ENCODE data around the gene SERTAD2. TPM values are rescaled to one million over a fixed set of nuclear protein-coding genes. Genes with fewer than 3 reads are reported as not detected.

SERTAD2 gene
- total RNA-seq, 2 experiments from 2014 or later = 24.3 to 53.7 TPM

DNA sequence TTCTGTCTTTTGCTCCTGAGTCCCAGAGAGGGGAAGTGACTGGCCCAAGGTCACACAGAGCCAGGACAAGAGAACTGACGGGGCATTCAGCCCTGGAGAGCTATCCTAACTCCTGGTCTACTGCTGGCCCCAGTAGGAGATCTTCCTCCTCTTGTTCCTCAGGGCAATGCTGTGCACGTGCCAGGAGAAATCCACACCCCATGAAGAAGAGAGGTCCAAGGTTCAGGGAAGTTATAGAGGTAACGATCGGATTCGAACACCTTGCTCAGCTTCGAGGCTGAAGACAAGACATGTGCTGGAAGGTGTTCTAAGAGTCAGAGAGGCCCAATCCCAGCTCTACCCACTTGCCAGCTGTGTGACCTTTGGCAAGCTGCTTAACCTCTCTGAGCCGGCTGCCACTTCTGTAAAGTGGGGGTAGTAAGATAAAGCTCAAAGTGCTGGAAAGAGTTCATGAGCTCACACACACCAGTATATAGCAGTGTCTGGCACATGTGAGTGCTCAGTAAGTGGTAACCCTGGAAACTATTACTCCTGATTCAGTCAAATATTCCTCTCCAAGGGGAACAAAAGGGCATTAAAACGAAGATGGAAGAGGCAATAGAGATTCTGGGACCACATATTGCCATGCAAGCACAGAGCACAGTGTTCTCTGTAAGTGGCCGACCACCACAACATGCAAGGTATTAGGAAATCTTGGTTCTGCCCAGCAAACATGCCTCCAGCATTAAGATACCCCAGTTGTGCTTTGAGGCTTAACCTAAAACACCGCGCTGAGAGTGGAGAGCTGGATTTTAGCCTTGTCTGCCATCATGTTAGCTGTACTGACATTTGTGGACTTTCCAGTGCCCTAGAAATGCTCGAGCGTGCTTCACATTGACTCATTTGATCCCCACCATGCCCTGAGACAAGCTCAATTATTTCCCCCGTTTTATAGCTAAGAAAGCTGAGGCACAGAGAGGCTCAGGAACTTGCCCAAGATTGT lies 25.6 kb downstream of the SERTAD2 start:
- no peaks in the 10 kb centered on the region for H3K9me3 Mint-ChIP-seq (ENCODE audit: low read depth)
- CTCF ChIA-PET = interaction anchor here (0.9 to 2.5 kb wide), 3 partner anchors 11 to 18 kb away, joined by 3 to 7 read pairs (median 4); no protein-coding TSS in a partner anchor
- peak; percentile 35 for DNase-seq
- no peak for ATAC-seq
- peaks cover 7% of the 10 kb centered on the region for H3K36me3 Mint-ChIP-seq
- H3K27me3 Mint-ChIP-seq = no peaks in the 10 kb centered on the region
- H3K27ac Mint-ChIP-seq = no peak overlapping the region
- H3K4me3 Mint-ChIP-seq = no peak overlapping the region
- peaks cover 6% of the 10 kb centered on the region for H3K4me1 Mint-ChIP-seq

DNA sequence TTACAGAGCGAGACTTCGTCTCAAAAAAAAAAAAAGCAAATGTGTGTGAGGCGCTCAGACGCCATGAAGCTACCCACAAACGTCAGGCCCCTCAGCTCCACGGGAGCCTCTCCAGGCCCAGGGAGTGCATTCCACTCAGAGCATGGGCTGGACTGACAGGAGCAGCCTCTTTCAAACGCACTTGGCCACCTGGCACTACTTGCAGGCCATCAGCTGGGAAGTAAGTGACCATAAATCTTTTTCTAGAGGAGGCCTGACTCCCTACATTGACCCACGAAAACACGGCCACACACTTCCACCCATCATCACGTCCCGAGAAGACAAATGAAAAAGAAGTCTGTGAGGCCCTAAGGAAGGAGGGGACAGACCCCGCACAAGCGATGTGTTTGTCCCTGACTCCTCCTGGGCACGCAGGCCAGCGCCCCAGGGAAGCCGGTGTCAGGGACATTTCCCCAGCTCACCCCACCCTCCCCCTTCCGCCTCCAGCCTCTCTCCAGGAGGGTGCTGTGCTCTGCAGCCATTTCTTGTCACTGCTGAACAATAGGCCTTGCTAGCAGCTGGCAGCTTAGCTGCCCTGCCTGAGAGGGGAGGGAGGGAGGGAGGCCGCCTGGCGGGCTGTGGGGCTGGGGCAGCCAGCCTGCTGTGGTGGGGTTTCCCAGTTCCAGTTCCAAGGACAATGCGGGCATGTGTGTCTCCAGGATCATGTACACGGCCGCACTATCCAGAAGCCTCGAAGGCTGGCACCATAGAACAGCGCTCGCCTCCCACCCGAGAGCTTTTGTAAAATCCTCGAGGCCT lies 26.6 kb downstream of the SERTAD2 start:
- H3K27me3 Mint-ChIP-seq = no peaks in the 10 kb centered on the region
- ATAC-seq = no peak
- peaks cover 7% of the 10 kb centered on the region for H3K36me3 Mint-ChIP-seq
- CTCF ChIA-PET = interaction anchor here (0.9 to 1.0 kb wide), 3 partner anchors 10 to 296 kb away, joined by 3 read pairs; no protein-coding TSS in a partner anchor
- H3K27ac Mint-ChIP-seq = no peak overlapping the region
- no peaks in the 10 kb centered on the region for H3K9me3 Mint-ChIP-seq (ENCODE audit: low read depth)
- peak; percentile 35 for DNase-seq
- H3K4me3 Mint-ChIP-seq = no peak overlapping the region
- H3K4me1 Mint-ChIP-seq = peaks cover 14% of the 10 kb centered on the region

DNA sequence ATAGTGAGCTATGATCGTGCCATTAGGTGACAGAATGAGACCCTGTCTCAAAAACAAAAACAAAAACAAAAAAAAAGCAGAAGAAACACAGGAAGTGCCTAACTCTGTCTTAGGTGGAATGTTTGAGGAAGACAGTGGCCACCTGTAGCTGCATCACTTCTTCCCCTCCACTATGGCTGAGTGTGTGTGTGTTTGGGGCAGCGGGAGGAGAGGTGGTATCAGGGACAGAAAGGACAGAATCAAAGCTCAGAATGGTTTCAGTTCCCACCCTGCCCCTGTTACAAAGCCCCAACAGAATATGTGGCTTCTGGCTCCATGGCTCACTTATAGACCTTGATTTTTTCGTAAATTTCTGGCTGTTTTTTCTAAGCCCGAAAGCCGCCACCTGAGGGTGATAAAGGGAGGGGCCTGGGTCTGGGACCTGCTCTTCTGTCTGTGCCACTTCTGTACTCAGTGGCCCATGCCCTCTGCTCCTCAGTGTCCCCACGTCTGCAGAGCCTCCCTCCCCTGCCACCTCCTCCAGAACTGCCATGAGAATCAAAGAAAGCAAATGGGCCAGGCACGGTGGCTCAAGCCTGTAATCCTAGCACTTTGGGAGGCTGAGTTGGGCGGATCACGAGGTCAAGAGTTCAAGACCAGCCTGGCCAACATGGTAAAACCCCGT lies 27.4 kb downstream of the SERTAD2 start:
- peaks cover 14% of the 10 kb centered on the region for H3K4me1 Mint-ChIP-seq
- no peaks in the 10 kb centered on the region for H3K27me3 Mint-ChIP-seq
- no peak overlapping the region for H3K4me3 Mint-ChIP-seq
- no peak for DNase-seq
- CTCF ChIA-PET = interaction anchor here (0.9 to 1.4 kb wide), 4 partner anchors 10 to 295 kb away, joined by 3 to 4 read pairs (median 4); no protein-coding TSS in a partner anchor
- ATAC-seq = no peak
- H3K27ac Mint-ChIP-seq = no peak overlapping the region
- H3K36me3 Mint-ChIP-seq = peaks cover 5% of the 10 kb centered on the region
- no peaks in the 10 kb centered on the region for H3K9me3 Mint-ChIP-seq (ENCODE audit: low read depth)

DNA sequence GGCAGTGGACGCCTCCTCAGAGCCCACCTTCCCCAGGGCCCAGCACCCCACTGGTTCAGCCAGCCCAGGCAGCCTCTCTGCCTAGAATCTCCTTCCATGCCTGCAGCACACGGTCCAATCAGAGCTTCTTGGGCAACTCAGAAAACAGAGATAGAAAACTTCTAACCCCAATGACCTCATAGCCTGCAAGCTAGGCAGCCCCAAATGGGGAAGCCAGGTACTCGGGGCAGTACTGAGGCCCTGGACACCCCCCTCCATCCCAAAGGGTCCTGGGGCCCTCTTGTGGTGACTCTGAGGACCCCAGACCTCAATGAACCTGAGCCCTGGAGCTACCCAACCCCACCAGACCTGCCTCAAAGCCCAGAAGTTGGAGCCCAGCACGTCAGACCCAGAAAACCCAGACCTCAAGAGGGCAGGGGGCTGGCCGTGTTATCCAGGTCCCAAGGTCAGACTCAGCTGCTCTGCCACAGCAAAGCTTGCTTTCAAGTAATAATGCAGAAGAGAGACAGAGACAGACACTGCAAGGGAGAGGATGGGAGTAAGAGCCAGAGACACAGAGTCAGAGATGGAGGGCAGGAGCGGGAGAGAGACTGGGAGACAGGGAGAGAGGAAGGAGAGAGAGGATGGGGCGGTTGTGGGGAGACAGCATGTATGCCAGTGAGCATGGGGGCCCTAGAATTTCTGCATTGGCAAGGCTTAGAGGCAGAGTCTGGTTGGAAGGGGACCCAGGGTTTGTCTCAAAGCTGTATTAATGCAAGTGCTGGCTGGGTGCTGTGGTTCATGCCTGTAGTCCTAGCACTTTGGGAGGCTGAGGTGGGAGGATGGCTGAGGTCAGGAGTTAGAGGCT lies 28.2 kb downstream of the SERTAD2 start:
- no peaks in the 10 kb centered on the region for H3K27me3 Mint-ChIP-seq
- H3K4me1 Mint-ChIP-seq = peaks cover 14% of the 10 kb centered on the region
- no peak for ATAC-seq
- H3K9me3 Mint-ChIP-seq (ENCODE audit: low read depth) = no peaks in the 10 kb centered on the region
- no peaks in the 10 kb centered on the region for H3K36me3 Mint-ChIP-seq
- no peak overlapping the region for H3K4me3 Mint-ChIP-seq
- DNase-seq = no peak
- no peak overlapping the region for H3K27ac Mint-ChIP-seq
- CTCF ChIA-PET = interaction anchor here (1.3 to 1.4 kb wide), 2 partner anchors 9 to 102 kb away, joined by 4 read pairs; no protein-coding TSS in a partner anchor

DNA sequence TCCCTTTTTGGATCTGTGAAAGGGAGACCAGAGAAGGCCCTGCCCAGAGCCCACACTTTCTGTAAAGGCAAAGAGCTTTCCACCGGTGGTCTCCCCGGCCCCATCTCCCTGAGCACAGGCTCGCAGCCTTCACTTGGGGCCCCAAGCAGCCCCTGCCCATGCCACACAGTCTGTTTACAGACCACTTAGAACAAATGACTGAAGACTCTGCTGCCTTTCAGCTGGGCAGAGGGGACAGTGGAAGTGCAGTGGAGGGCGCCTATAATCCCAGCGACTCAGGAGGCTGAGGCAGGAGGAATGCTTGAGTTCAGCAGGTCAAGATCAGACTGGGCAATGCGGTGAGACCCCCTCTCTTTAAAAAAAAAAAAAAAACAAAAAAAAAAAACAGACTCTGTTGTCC lies 28.9 kb downstream of the SERTAD2 start:
- ATAC-seq = no peak
- CTCF ChIA-PET = no interaction called here
- no peak overlapping the region for H3K27ac Mint-ChIP-seq
- no peaks in the 10 kb centered on the region for H3K27me3 Mint-ChIP-seq
- H3K9me3 Mint-ChIP-seq (ENCODE audit: low read depth) = no peaks in the 10 kb centered on the region
- H3K4me3 Mint-ChIP-seq = no peak overlapping the region
- H3K36me3 Mint-ChIP-seq = no peaks in the 10 kb centered on the region
- H3K4me1 Mint-ChIP-seq = peaks cover 14% of the 10 kb centered on the region
- DNase-seq = no peak

DNA sequence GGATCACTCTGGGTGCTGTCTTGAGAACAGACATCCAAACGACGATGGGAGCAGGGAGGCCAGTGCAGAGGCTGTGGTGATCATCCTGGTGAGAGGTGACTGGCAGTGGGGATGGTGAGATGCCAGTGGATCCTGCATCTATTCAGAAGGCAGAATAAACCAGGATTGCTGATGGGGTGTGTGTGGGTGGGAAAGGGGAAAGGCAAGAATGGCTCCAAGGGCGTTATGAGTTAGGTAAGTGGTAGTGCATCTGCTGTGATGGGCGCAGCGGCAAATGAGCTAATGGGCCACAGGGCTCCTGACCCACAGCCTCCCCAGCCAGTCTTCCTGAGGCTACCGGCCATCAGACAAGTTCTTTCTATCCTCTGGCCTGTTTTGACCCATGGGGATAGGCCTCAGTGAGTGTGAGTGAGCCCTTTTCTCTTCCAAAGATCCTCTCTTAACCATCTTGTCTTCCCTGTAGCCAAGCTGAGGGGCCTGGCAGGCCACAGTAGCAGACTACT lies 29.6 kb downstream of the SERTAD2 start:
- H3K9me3 Mint-ChIP-seq (ENCODE audit: low read depth) = no peaks in the 10 kb centered on the region

DNA sequence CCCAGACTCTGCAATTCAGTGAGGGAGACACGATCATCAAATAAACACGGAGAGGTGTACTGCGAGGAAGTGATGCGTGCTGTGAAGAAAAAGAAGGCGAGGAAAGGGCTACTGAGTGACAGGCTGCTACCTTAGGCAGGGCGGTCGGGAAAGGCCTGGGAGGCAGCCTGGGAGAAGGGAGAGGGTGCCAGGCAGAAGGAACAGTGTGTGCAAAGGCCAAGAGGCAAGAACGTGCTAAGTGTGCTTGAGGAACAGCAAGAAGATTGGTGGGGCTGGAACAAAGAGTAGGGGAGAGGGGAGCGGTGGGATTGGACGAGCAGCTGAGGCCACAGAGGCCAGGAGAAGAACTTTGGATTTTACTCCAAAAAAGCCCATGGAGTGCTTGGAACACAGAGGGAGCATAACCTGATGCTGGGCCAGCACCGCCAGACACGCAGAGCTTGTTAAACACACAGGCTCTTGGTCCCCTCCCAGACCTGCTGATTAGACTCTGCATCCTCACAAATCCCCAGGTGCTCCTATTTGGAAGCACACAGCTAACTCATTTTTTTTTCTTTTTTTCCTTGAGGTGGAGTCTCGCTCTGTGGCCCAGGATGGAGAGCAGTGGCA lies 30.4 kb downstream of the SERTAD2 start:
- H3K27me3 Mint-ChIP-seq = no peaks in the 10 kb centered on the region
- DNase-seq (no peak), ATAC-seq (no peak)
- H3K4me1 Mint-ChIP-seq = peaks cover 14% of the 10 kb centered on the region
- CTCF ChIA-PET = no interaction called here
- no peak overlapping the region for H3K4me3 Mint-ChIP-seq
- H3K9me3 Mint-ChIP-seq (ENCODE audit: low read depth) = no peaks in the 10 kb centered on the region
- H3K36me3 Mint-ChIP-seq = no peaks in the 10 kb centered on the region
- H3K27ac Mint-ChIP-seq = no peak overlapping the region

More for the DNA sequence above, 29.6 kb downstream of the SERTAD2 start:
- DNase-seq (no peak), ATAC-seq (no peak)
- H3K36me3 Mint-ChIP-seq = no peaks in the 10 kb centered on the region
- CTCF ChIA-PET = no interaction called here
- peaks cover 14% of the 10 kb centered on the region for H3K4me1 Mint-ChIP-seq
- no peaks in the 10 kb centered on the region for H3K27me3 Mint-ChIP-seq
- H3K4me3 Mint-ChIP-seq = no peak overlapping the region
- no peak overlapping the region for H3K27ac Mint-ChIP-seq

DNA sequence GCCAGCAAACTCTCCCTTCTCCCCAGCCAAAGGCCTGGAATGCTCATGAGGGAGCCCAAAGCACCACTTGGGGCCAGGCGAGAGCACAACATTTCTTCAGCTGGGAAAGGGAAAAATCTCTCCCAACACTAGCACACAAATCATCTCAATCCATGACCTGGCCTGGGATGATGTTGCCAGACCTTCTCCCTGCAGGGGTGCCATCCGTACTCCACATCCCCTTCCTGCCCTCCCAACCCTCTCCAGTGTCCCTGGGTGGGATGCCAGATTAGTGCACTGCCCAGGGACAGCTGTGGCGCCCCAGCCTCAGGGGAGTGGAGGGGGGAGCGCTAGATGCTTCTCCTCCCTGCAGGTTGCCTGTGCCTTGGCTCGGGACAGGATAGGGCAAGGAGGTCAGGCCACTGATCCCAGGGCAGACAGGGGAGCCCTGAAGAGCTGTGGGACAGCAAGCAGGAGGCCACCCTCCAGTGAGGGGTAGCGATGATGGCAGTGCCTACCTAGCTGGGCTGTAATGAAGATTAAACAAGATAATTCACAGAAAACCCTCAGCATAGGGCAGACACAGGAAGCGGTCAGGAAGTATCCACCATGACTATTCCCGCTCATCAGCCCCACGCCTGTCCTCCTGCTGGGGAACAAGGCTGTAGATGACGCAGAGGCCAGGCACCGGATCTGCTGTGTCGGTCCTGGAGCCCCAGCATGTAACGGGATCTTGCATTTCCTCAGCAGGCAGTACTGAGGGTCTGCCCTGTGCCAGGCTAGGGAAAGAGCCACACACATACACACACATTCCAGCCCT lies 31.1 kb downstream of the SERTAD2 start:
- Mint-ChIP-seq H3K9me3 (ENCODE audit: low read depth) (no peaks in the 10 kb centered on the region), H3K27ac (no peak overlapping the region), H3K4me1 (peaks cover 14% of the 10 kb centered on the region), H3K36me3 (no peaks in the 10 kb centered on the region), H3K27me3 (no peaks in the 10 kb centered on the region), H3K4me3 (no peak overlapping the region)
- ATAC-seq (peak; percentile 10), DNase-seq (no peak)
- CTCF ChIA-PET = no interaction called here

DNA sequence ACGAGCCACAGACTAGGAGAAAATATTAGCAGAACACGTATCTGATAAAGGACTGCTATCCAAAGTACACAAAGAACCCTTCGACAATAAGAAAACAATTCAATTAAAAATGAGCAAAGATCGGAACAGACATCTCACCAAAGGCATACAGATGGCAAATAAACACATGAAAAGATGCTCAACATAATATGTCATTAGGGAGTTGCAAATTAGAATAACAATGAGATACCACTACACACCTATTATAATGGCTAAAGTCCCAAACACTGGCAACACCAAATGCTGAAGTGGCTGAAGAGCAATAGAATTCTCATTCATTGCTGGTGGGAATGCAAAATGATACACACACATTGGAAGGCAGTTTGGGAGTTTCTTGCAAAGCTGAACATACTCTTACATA lies 33.1 kb downstream of the SERTAD2 start:
- Mint-ChIP-seq H3K4me3 (no peak overlapping the region), H3K27me3 (no peaks in the 10 kb centered on the region), H3K36me3 (no peaks in the 10 kb centered on the region), H3K27ac (no peak overlapping the region), H3K9me3 (ENCODE audit: low read depth) (no peaks in the 10 kb centered on the region), H3K4me1 (peaks cover 10% of the 10 kb centered on the region)
- CTCF ChIA-PET = no interaction called here
- DNase-seq = no peak
- no peak for ATAC-seq

DNA sequence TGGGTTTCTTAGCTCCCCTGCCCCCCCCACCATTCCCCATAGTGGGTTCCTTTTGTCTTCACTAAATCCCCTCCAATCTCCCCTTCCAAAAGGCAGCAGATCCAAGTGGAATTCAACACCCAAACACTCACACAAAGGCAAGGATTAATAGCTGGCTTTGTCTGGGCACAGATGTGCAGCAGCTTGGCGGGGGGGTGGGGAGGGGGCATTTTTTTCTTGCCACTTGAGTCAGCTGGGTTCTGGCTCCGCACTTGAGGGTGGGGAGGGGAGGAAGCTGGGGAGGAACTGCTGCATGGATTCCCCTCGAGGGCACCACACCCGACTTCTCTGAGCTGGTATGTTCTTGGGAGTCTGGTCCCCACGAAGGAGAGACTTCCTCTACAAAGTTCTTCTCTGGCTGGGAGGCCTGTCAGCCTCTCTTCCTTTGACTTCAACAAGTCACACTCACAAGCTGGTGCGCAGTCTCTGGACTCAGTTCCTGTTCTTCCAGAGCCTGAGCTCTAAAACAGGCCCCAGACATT lies 36.0 kb downstream of the SERTAD2 start:
- Mint-ChIP-seq H3K27me3 (peaks cover 2% of the 10 kb centered on the region), H3K36me3 (no peaks in the 10 kb centered on the region), H3K4me1 (peaks cover 4% of the 10 kb centered on the region), H3K4me3 (no peak overlapping the region), H3K9me3 (ENCODE audit: low read depth) (no peaks in the 10 kb centered on the region), H3K27ac (no peak overlapping the region)
- CTCF ChIA-PET = interaction anchor here (1.1 to 3.2 kb wide), 6 partner anchors 8 to 134 kb away, joined by 3 to 13 read pairs (median 5); no protein-coding TSS in a partner anchor
- DNase-seq (no peak), ATAC-seq (no peak)

DNA sequence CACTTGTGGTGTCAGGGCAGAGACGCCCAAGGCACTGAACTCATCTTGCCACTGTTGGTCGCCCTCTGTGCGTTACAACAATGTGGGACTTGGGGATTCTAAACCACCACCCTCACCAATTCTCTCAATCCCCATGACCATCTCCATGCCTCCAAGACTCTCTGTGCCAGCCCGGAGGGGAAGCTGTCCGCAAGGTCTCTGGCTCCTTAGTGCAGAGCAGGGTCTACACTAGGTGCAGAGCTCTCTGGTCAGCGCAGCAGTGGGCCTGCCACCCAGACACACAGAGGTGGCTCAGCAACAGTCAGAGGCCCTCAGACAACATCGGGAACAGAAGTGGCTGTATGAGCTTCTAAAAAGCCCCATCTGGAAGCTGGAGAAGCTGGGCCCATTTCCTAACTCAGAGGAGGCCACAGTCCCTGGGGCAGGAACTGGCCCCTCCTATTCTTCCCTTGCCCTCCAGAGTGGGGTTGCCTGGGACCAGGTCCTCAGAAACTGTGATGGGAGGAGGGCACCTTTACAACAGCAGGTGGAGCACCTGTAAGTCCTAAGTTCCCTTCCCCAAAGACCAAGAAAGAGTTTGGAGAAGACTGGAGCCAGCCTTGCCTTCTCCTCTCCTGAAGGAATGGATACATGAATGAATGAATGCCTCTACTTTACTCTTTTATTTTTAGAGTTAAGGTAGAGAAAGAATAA lies 37.7 kb downstream of the SERTAD2 start:
- H3K9me3 Mint-ChIP-seq (ENCODE audit: low read depth) = no peaks in the 10 kb centered on the region
- H3K4me1 Mint-ChIP-seq = no peaks in the 10 kb centered on the region
- H3K36me3 Mint-ChIP-seq = no peaks in the 10 kb centered on the region
- no peak for DNase-seq
- H3K27me3 Mint-ChIP-seq = peaks cover 8% of the 10 kb centered on the region
- H3K27ac Mint-ChIP-seq = no peak overlapping the region
- no peak for ATAC-seq
- H3K4me3 Mint-ChIP-seq = no peak overlapping the region
- CTCF ChIA-PET = interaction anchor here (0.8 to 3.2 kb wide), 7 partner anchors 9 to 392 kb away, joined by 3 to 13 read pairs (median 3); no protein-coding TSS in a partner anchor
